Panc1 (cell line): ENCODE data around the gene MACROD2.

ENCODE experiments used
- POLR2AphosphoS5 ChIP-seq: IDR thresholded peaks from 2 replicates; pipeline ENCODE4 v1.6.1; 2012; ENCODE audit warnings: mild to moderate bottlenecking, low read depth, low read length, moderate library complexity
- TF ChIP-seq, protein P1 (sequence below): fragments of 450-650 bp; IDR thresholded peaks from 2 replicates; pipeline ENCODE4 v1.5.1; 2017; ENCODE audit warnings: mild to moderate bottlenecking

- TF ChIP-seq, protein P1, sequence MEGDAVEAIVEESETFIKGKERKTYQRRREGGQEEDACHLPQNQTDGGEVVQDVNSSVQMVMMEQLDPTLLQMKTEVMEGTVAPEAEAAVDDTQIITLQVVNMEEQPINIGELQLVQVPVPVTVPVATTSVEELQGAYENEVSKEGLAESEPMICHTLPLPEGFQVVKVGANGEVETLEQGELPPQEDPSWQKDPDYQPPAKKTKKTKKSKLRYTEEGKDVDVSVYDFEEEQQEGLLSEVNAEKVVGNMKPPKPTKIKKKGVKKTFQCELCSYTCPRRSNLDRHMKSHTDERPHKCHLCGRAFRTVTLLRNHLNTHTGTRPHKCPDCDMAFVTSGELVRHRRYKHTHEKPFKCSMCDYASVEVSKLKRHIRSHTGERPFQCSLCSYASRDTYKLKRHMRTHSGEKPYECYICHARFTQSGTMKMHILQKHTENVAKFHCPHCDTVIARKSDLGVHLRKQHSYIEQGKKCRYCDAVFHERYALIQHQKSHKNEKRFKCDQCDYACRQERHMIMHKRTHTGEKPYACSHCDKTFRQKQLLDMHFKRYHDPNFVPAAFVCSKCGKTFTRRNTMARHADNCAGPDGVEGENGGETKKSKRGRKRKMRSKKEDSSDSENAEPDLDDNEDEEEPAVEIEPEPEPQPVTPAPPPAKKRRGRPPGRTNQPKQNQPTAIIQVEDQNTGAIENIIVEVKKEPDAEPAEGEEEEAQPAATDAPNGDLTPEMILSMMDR, result no peak
- TF ChIP-seq POLR2AphosphoS5, result no peak
Measured at GRCh38 chr20:15632680-15633079, 1637.4 kb downstream of the MACROD2 start.
